Prostate gland (tissue), 2 donors: ENCODE results near the gene PRB3. TPM values are rescaled to one million over a fixed set of nuclear protein-coding genes. Genes with fewer than 3 reads are reported as not detected.

Source experiments
- DNase-seq: peaks from one replicate; pipeline ENCODE4 v3.0.0-alpha.2; 2019; ENCODE audit warnings: low spot score
- H3K27ac ChIP-seq, 2 donors: fragments of 200-600 bp; sonication (generic); 2 replicates each; pipeline ENCODE4 v1.5.1; 2017 to 2019
- H3K27me3 ChIP-seq: fragments of 200-600 bp; sonication (generic); replicated peaks from 2 replicates; pipeline ENCODE4 v1.5.1; 2019; ENCODE audit not compliant: insufficient read depth
- H3K36me3 ChIP-seq, 2 donors: fragments of 200-600 bp; sonication (generic); 1 replicate in 1 of 2; 2 replicates in 1 of 2; pipeline versions ENCODE4 v1.5.1 to v1.8.1; 2017 to 2019
- H3K4me1 ChIP-seq: fragments of 200-600 bp; sonication (generic); replicated peaks from 2 replicates; pipeline ENCODE4 v1.5.1; 2019
- H3K4me3 ChIP-seq, 2 donors: fragments of 200-600 bp; sonication (generic); 2 replicates each; pipeline ENCODE4 v1.5.1; 2017 to 2019
- H3K9me3 ChIP-seq: fragments of 200-600 bp; sonication (generic); 2 replicates; pipeline ENCODE4 v1.5.1; 2017
- POLR2A ChIP-seq: fragments of 450-650 bp; IDR thresholded peaks from one replicate; pipeline ENCODE4 v1.6.1; 2016; ENCODE audit warnings: antibody characterized with exemption, mild to moderate bottlenecking
- POLR2AphosphoS5 ChIP-seq: sonication (generic); formaldehyde crosslinking; IDR thresholded peaks from one replicate; pipeline ENCODE4 v1.6.1; 2017; ENCODE audit warnings: antibody characterized with exemption
- WGBS: methylation state at CpG from one replicate; pipeline ENCODE4 v1.1.5; 2018; 5-methylcytosine and 5-hydroxymethylcytosine counted together
- intact Hi-C: fragments of 100-400 bp; cut with DNase I; formaldehyde crosslinking; loops from one replicate; pipeline ENCODE4 v1.14.2; 2022
- total RNA-seq, 2 donors: library from RNA; depleted of rRNA; stranded (reverse); fragments of >200 nt; gene quantifications; one replicate each; pipeline ENCODE4 v1.1.0, GENCODE V29; 2016
- TF ChIP-seq, protein P1 (sequence below), 4 experiments: fragments of 200-600 bp in 2 of 4; fragments of 450-650 bp in 2 of 4; sonication (generic) in 2 of 4; IDR thresholded peaks; 1 replicate in 3 of 4; 2 replicates in 1 of 4; pipeline ENCODE4 v1.5.1; 2016 to 2019; ENCODE audit warnings: antibody characterized with exemption in 4 of 4, mild to moderate bottlenecking in 2 of 4, moderate library complexity in 2 of 4

The PRB3 gene
- total RNA-seq, 2 donors from 2014 or later = not detected

DNA sequence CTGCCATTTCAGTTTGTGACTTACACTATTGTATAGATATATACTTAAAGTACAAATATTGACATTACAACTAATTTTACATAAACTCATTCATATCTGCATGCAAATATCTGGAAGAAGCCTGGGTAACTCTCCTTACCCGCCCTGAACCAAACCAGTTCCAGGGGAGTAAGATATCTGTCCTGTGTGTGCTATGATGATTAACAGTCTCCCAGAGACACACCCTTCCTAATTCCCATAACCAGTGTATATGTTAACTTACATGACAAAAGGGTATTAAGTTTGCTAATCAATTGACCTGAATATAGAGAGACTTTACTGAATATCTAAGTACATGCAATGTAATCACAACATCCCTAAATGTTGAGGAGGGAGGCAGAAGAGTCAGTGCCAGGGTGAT, 23.0 kb downstream of the PRB3 start:
- H3K9me3 ChIP-seq = no peaks in the 10 kb centered on the region
- H3K27ac ChIP-seq = no peak overlapping the region
- intact Hi-C loops = no loop called here
- no peak for DNase-seq
- H3K27me3 ChIP-seq = no peaks in the 10 kb centered on the region
- WGBS = 81% methylated on average over 1 of the region's 1 CpG
- TF ChIP-seq POLR2AphosphoS5 (no peak), POLR2A (no peak)
- TF ChIP-seq, protein P1, sequence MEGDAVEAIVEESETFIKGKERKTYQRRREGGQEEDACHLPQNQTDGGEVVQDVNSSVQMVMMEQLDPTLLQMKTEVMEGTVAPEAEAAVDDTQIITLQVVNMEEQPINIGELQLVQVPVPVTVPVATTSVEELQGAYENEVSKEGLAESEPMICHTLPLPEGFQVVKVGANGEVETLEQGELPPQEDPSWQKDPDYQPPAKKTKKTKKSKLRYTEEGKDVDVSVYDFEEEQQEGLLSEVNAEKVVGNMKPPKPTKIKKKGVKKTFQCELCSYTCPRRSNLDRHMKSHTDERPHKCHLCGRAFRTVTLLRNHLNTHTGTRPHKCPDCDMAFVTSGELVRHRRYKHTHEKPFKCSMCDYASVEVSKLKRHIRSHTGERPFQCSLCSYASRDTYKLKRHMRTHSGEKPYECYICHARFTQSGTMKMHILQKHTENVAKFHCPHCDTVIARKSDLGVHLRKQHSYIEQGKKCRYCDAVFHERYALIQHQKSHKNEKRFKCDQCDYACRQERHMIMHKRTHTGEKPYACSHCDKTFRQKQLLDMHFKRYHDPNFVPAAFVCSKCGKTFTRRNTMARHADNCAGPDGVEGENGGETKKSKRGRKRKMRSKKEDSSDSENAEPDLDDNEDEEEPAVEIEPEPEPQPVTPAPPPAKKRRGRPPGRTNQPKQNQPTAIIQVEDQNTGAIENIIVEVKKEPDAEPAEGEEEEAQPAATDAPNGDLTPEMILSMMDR (IDR thresholded peaks at IDR 0.05) = no peak
- no peaks in the 10 kb centered on the region for H3K4me1 ChIP-seq
- no peak overlapping the region for H3K4me3 ChIP-seq
- no peaks in the 10 kb centered on the region for H3K36me3 ChIP-seq

DNA sequence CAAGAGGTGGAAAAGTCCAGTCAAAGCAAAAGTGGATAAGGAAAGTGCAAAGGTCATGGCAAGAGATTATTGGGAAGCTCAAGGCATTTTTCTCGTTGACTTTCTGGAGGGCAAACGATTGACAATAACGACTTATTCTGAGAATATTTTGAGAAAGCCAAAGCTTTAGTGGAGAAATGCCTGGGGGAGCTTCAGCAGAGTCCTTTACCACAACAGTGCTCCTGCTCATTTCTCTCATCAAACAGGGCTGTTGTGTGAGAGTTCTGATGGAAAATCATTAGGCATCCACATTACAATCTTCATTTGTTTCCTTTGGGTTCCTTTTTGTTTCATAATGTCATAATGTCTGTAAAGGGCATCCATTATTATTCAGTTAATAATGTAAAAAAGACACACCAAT, 26.9 kb downstream of the PRB3 start:
- H3K27ac ChIP-seq = no peak overlapping the region
- no peaks in the 10 kb centered on the region for H3K4me1 ChIP-seq
- H3K36me3 ChIP-seq = no peaks in the 10 kb centered on the region
- no peak overlapping the region for H3K4me3 ChIP-seq
- intact Hi-C loops = no loop called here
- TF ChIP-seq, protein P1 (IDR thresholded peaks at IDR 0.05) = no peak
- TF ChIP-seq POLR2AphosphoS5 (no peak), POLR2A (no peak)
- WGBS = 89% methylated on average over 3 of the region's 3 CpGs
- no peaks in the 10 kb centered on the region for H3K9me3 ChIP-seq
- no peaks in the 10 kb centered on the region for H3K27me3 ChIP-seq
- DNase-seq = no peak

DNA sequence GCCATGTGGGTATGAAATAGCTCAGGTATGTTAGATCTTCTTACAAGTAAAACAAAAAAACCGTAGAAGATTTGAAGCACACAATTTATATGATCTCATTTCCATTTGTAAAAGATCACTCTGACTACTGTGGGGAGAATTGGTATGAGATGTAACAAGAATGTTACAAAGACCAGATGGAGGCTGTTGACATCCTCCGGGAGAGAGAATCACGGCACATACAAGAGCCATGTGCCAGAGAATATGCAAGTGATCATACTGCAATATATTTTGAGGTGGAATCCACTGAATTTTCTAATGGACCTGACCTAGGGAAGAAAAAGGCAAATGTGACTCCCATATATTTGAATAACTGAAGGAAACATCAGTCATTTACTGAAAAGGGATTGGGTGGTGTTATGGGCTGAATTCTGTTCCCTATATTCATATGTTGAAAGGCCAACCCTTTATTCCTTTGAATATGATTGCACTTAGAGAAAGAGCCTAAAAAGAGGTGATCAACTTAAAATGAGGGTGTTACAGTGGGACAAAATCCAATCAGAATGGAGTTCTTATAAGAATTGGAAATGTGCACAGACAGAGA, 29.1 kb downstream of the PRB3 start:
- no peaks in the 10 kb centered on the region for H3K4me1 ChIP-seq

DNA sequence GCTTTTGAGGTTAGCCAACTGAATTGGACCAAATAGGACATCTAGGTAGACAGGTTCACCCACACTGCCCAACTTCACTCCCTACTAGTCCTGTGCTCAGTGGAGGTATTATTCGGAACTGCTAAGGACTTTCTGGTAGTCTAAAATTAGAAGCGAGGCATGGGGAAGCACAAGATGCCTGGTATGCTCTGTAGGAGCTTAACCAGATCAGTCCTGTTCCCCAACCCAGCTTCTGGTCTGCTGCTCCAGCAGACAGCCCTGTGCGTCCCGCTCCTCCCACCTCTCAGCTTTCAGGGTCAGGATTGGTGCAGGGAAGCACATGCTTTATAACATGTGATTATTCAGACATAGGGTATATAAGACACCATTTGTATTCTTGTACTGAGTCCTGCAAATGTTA, 31.2 kb downstream of the PRB3 start:
- intact Hi-C loops = no loop called here
- Histone ChIP-seq H3K4me3 (no peak overlapping the region), H3K9me3 (no peaks in the 10 kb centered on the region), H3K27ac (no peak overlapping the region), H3K4me1 (no peaks in the 10 kb centered on the region), H3K27me3 (no peaks in the 10 kb centered on the region), H3K36me3 (no peaks in the 10 kb centered on the region)
- no peak for TF ChIP-seq POLR2AphosphoS5
- TF ChIP-seq, protein P1 (IDR thresholded peaks at IDR 0.05) = no peak
- TF ChIP-seq POLR2A = no peak
- no peak for DNase-seq
- 99% methylated on average over 4 of the region's 4 CpGs for WGBS

More for the DNA sequence above, 29.1 kb downstream of the PRB3 start:
- Histone ChIP-seq H3K9me3 (no peaks in the 10 kb centered on the region), H3K4me3 (no peak overlapping the region), H3K36me3 (no peaks in the 10 kb centered on the region), H3K27ac (no peak overlapping the region), H3K27me3 (no peaks in the 10 kb centered on the region)
- WGBS = 84% methylated on average over 3 of the region's 3 CpGs
- TF ChIP-seq, protein P1 (IDR thresholded peaks at IDR 0.05) = no peak
- TF ChIP-seq POLR2AphosphoS5 = no peak
- TF ChIP-seq POLR2A = no peak
- DNase-seq = no peak
- intact Hi-C loops = no loop called here

DNA sequence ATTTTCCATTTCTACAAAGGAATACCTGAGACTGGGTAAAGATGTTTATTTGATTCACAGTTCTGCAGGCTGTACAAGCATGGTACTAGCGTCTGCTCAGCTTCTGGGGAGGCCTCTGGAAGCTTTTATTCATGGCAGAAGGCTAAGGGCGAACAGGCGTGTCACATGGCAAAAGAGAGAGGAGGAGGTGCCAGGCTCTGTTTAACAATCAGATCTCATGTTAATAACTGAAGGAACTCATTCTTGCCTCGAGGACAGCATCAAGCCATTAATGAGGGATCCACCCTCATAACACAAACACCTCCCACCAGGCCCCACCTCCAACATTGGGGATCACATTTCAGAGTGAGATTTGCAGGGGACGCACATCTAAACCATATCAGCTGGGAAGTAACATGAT, 36.0 kb downstream of the PRB3 start:
- TF ChIP-seq POLR2A (no peak), POLR2AphosphoS5 (no peak)
- TF ChIP-seq, protein P1 (IDR thresholded peaks at IDR 0.05) = no peak
- Histone ChIP-seq H3K27me3 (no peaks in the 10 kb centered on the region), H3K9me3 (no peaks in the 10 kb centered on the region), H3K4me1 (no peaks in the 10 kb centered on the region), H3K36me3 (no peaks in the 10 kb centered on the region), H3K4me3 (no peak overlapping the region), H3K27ac (no peak overlapping the region)
- intact Hi-C loops = no loop called here
- 54% methylated on average over 5 of the region's 5 CpGs for WGBS
- no peak for DNase-seq
